ENCODE data around the gene ACLY.

Gene ACLY

DNA sequence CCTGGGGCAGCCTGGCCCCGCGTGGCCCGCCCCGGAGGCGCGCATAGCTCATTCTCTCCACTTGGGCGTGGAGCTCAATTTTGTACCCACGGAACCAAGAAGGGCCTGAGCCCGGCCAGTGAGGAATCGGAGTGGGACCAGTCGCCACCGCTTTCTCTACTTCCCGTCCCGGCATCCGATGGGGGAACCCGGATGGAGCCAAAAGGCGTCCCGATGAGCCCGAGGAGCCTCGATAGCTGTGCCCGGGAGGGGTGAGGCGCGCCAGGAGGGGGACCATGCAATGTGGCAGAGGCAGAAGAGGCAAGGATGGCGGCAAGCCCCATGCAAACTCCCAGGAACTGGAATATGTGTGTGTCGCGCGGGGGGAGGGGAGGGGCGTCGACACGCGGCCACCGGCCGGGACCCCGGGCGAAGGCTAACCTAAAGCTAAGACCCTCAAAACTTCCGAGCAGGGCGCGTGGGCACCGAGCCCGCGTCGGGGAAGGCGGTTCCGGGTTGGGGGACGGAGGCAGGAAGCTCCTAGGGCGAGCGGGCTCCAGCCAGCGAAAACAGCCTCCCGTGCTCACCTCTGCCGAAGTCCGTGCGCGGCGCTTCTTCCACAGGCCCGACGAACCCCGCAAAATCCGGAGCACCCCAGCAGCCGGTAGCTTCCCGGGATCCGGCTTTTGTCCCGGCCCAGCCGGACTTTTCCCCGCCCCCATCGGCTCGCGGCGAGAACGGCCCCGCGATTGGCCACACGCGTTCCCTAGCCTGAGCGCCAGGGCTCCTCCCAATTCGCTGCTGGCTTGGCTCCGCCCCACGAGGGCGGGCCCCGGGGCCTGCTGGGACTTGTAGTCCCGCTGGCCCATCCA, at the start of gene ACLY:
ACLY (minus strand) TSS at position 638 of the 851 bp plus-strand sequence. CDS start 5,078 bp downstream, outside the sequence.
- peak; percentile 99 for DNase-seq

GRCh38 chr17:41967921-41968578, 49.3 kb upstream of the ACLY start:
- no peak for DNase-seq

- no peak for DNase-seq
Observed at GRCh38 chr17:41967141-41967920, 48.6 kb upstream of the ACLY start.

DNA sequence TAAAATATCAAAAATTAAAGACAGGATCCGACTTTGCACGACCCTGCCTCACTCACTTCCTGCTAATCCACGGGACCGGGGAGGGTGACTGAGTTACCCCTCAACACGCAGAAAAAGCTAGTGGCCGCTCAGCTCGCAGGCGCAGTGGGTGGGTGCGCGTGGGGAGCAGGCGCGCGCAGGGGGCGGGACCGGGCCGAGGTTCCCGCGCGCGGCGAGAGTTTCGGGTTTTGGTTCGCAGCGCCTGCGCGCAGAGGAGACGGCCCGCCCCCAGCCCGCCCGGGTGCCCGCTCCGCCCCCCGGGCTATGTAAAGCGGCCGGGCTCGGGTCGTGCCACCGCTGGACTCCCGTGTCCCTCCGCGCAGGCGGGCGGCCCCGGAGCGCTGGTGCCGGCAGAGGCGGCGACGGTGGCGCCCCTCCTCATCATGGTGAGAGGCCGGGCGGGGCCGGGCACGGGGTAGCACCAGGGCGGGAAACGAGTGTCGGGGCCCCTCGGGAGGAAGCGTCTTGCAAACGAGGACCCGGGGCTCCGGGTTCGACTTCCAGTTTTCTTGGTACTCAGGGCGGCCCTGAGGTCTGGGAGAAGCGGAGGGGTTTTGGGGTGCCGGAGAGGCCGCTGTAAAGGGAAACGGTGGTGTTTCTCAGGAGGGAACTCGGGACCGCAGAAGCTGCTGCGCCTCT, 47.9 kb upstream of the ACLY start, which contains the start of gene CNP:
CNP (plus strand) TSS at position 333 of the 678 bp plus-strand sequence; CDS start at position 423, 90 bp downstream.
- peak; percentile 91 for DNase-seq

- DNase-seq, result peak; percentile 98
Observed at GRCh38 chr17:41965694-41966462, 47.1 kb upstream of the ACLY start.

DNA sequence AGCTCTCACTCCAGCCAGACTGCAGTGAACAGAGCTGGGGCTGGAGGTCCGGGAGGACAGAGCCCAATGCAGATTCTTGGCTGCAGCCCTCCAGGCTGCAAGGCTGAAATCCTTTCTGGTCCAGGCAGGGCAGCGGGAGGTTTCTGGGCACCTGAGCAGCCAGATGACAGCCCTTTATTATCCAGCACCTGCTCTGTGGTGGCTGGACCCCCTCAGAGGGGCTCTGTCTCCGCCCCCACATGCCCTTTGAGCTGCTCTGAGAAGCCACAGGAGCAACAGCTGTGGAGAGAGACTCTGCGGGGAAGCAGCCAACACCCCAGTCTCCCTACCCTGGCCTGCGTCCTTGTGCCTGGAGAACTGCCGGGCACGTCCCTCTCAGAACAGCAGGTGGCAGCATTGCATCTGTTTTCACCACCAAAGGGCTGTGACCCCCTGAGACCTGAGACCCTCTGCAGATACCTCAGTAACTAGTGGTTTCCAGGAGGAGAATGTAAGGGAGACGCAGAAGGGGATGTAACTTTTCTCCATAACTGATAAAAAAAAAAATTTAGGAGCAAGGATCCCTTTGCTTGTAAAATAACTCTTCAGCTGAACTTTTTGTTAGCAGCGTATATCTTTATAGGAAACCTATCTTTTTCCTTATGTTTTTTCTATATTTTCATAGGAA, 44.1 kb upstream of the ACLY start:
- peak; percentile 51 for DNase-seq

DNA sequence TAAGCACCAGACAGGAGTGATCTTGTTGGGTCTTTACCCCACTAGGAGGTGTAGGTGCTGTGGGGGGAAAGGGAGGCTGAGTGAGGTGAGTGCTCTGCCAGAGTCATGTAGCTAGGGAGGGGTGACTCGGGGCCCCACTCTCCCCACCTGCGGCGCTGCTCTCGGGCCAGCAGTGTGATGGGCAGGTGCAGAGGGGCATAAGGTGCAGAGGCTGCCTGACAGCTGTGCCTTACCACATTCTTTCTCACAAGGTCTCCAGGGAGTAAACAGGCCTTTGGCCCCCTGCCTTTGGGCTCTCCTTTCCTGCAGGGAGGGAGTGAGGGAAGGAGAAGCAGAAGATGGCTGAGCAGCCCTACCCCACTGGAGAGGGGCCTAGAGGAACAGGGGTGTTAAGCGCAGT, 43.4 kb upstream of the ACLY start:
- DNase-seq, result no peak

DNA sequence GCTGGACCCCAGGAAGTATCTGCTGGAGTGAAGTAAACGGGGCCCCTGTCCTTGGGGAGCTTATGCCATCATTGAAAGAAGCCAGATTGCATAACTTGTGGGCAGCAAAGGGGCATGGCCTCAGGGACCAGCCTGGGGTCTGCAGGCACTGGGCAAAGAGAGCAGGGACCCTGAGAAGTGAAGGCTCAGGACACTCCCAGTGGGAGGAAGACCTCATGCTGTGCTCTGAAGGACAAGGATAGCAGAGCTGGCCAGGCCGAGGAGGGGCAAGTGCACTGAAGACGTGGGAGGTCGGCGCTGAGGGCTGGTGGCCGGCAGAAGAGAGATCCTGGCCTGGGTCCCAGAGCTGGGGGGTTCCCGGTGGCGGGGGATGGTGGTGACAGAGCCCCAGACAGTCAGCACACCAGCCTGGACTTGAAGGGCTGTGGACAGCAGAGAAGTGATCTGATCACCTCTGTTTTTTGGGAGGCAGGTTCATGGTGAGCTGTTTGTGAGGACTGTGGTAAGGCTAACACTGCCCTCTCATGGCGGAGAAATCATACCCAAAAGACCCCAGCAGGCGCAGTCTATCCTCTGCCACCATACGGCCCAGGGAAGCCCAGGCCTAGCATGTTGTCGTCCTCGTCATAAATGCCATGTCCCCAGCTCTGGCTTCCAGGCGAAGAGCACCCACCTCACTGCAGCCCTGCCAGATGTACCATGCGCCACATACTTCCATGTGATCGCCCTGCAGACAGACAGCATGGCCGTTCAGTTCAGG, 40.8 kb upstream of the ACLY start:
- DNase-seq, result no peak

- no peak for DNase-seq
Observed at GRCh38 chr17:41959030-41959335, 40.2 kb upstream of the ACLY start.

DNA sequence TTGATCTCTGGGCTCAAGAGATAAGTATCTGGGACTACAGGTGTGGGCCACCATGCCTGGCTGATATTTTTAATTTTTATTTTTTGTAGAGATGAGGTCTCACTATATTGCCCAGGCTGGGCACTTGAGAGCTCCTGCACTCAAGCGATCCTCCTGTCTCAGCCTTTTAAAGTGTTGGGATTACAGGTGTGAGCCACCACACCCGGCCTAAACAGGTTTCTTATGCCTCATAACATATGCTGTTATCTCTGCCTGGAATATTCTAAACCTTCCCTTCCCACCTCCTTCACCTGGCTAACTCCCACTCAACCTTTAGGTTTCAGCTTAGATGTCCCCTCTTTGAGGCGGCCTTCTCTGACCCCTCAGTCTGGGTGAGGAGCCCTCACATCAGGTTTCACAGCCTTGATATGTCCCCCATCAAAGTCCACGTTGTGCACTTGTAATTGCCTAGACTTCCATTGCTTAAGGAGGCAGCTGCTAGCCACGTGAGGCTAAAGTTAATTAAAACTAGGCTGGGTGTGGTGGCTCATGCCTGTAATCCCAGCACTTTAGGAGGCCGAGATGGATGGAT, 39.2 kb upstream of the ACLY start:
- DNase-seq, result no peak

- DNase-seq, result no peak
Observed at GRCh38 chr17:41957031-41957868, 38.5 kb upstream of the ACLY start.

DNA sequence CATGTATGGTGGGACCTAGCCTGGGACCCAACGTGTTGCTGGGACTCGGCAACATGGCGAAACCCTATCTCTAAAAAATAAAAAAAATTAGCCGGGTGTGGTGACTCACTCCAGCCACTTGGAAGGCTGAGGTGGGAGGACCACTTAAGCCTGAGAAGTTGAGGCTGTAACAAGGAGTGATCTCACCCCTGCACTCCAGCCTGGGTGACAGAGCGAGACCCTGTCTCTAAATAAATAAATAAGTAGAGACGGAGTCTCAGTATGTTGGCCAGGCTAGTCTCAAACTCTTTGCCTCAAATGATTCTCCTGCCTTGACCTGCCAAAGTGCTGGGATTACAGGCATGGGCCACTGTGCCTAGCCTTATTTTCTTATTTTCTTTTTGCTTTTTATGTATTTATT, 37.8 kb upstream of the ACLY start:
- no peak for DNase-seq

DNA sequence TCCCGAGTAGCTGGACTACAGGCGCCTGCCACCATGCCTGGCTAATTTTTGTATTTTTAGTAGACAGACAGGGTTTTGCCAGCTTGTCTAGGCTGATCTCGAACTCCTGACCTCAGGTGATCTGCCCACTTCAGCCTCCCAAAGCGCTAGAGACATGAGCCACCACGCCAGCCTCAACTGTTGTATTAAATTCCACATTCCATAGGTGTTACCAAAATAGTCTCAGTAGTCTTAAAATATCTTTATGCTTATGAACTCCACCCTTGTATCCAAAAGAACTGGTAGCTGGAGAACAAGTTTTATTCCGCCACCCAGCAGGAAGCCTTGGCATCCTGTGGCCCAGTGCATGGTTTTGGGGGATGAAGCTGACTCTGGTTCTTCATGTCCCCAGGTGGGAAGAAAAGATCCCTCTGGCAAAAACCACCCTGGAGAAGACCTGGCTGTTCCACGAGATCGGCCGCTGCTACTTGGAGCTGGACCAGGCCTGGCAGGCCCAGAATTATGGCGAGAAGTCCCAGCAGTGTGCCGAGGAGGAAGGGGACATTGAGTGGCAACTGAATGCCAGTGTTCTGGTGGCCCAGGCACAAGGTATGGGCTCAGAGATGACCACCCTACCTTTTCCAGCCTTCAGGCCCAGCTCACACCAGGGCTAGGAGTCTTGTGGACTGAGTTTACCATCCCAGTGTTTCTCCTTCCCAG, 30.2 kb upstream of the ACLY start:
- no peak for DNase-seq

GRCh38 chr17:41944943-41945342, 26.2 kb upstream of the ACLY start:
- DNase-seq, result no peak

DNA sequence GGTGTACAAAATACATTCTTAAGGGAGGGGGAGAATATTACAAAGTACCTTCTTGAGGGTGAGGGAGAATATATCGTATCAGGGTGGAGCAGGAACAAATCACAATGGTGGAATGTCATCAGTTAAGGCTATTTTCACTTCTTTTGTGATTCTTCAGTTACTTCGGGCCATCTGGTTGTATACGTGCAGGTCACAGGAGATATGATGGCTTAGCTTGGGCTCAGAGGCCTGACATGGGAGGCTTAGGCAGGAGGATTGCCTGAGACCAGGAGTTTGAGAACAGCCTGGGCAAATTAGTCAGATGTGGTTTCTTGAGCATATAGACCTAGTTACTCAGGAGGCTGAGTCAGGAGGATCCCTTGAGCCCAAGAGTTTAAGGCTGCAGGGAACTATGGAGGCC, 24.7 kb upstream of the ACLY start:
- DNase-seq, result no peak

DNA sequence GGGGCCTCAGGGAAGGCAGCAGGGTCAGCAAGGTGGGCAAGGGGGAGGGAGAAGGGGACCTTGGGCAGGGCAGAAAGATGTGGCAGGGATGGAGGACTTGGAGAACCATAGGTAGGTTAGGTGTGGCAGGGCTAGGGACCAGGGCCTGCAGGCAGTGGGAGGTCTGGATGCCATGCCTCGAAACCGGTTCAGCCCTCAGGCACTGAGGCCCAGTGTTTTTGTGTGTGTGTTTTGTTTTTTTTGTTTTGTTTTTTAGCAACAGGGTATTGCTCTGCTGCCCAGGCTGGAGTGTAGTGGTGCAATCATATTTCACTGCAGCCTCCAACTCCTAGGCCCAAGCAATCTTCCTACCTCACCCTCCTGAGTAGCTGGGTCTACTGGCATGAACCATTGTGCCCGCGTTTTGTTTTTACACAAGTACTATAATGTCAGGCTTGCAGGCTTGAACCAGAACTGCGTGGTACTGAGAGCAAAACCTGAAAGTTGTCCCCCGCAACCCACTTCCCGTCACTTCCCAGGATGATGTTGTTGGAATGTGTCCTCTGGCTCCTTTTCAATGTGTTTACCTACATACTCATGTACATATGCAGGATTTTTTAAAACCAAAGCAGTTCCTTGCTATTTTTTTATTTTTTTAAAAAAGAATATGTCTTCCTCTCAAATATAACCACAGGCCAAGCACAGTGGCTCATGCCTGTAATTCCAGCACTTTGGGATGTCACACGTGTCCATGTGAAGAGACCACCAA, 24.0 kb upstream of the ACLY start:
- DNase-seq, result no peak

DNA sequence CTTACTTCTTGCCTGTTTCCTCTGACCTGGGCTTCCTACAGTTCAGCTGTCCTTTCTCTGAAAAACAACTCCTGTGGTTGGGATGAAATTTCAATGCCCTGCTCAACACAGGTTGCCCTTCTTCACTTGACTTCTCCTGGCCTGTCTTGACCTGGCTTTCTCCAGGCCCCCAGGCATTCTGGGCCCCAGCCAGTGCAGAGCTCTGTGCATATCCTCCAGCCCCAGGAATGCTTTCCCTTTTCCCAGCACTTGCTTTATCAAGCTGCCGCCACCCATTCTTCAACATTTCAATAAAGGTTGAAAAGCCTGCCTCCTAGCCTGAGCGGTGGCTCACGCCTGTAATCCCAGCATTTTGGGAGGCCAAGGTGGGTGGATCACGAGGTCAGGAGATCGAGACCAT, 22.4 kb upstream of the ACLY start:
- DNase-seq, result no peak

DNA sequence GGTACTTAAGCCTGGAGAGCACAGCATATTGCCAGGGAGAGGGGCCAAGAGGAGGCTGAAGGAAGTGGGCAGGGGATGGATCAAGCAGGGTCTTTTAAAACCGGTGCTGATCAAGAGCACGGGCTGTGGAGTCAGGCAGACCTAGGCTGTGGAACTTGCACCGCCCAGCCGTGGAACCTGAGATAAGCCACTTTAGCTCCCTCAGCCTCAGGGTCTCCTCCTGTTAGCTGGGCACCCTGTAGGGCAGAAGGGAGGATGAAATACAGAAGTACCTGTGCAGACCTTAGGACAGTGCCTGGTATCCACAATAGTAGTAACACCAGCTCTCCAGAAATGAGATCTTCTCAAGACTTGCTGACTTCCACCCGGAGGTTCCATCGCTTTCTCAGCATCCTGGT, 20.9 kb upstream of the ACLY start:
- no peak for DNase-seq

Measured in NCI-H345 (cell line).